Stimulated activated effector memory CD8-positive, alpha-beta T cell treated with anti-CD3 and anti-CD28 coated beads, Interleukin-12 subunit alpha, Interleukin-12 subunit beta, amount 100 ng/mL, for 72 hours (primary cell): Measurements from ENCODE around the gene PNPLA1.
"Not testable (repeated sequence)": the region's sequence is repeated elsewhere in the genome, so short reads cannot be mapped to it uniquely, and the experiment has no call there.

Experiments
- ATAC-seq: fragments of 150-1000 bp; cut with Tn5 transposase; 2 replicates; pipeline ENCODE4 v1.10.0; 2021
- DNase-seq, 2 donors: peaks; one replicate each; pipeline ENCODE4 v3.0.0; 2021 to 2022; ENCODE audit warnings: low spot score in 2 of 2
- H3K27ac Mint-ChIP-seq: one replicate; pipeline ENCODE4 v1.8.0; 2022; ENCODE audit warnings: mild to moderate bottlenecking, mixed read lengths
- H3K36me3 Mint-ChIP-seq: one replicate; pipeline ENCODE4 v1.8.0; 2022; ENCODE audit warnings: mild to moderate bottlenecking, mixed read lengths
- H3K4me1 Mint-ChIP-seq: one replicate; pipeline ENCODE4 v1.8.0; 2022; ENCODE audit warnings: mixed read lengths
- H3K4me3 Mint-ChIP-seq: one replicate; pipeline ENCODE4 v1.8.0; 2022; ENCODE audit warnings: mild to moderate bottlenecking, mixed read lengths
- H3K9me3 Mint-ChIP-seq: one replicate; pipeline ENCODE4 v1.8.0; 2022; ENCODE audit warnings: mixed read lengths

The PNPLA1 gene

DNA sequence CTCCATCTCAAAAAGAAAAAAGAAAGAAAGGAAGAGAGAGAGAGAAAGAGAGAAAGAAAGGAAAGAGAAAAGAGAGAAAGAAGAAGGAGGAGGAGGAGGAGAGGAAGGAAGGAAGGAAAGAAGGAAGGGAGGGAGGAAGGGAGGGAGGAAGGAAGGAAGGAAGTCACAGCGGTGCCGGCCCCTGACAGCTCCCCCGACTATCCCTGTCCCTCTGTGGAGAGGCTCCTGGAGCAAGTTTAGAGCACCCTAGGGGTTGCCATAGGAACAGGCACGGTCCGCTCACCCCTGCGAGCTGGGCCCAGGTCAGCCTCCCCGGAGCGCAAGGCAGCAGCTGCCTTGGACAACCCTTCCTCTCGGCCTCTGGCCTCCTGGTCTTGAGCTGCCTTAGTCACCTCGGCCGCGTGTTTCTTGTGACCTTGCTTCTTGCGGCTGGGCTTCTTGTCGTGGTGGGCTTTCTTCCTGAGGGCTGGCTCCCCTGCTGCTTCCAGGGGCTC, 60.0 kb downstream of the PNPLA1 start:
- Mint-ChIP-seq H3K27ac (no peak overlapping the region), H3K9me3 (no peaks in the 10 kb centered on the region), H3K36me3 (no peaks in the 10 kb centered on the region), H3K4me3 (no peak overlapping the region), H3K4me1 (peaks cover 12% of the 10 kb centered on the region)
- ATAC-seq (no peak), DNase-seq (no peak)

DNA sequence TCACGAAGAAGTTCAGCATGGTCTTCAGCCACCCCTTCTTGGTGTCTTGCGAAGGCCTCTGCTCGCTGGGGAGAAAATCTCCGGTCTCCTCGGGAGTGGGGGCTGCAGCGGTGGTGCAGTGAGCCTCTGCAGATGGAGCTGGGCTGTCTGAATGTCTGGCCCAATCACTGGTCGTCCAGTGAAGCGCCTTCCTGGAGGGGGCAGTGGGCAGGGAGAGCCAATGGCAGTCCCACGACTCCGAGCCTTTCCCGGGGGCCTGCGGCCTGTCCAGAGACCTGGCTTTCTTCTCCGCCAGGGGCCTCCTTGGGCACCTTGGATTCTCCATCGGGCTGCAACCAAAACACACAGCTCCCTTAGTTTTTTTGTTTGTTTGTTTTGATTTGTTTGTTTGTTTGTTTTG, 60.5 kb downstream of the PNPLA1 start:
- ATAC-seq: no peak
- Mint-ChIP-seq H3K4me1 (peaks cover 17% of the 10 kb centered on the region), H3K27ac (no peak overlapping the region), H3K4me3 (no peak overlapping the region), H3K9me3 (no peaks in the 10 kb centered on the region), H3K36me3 (no peaks in the 10 kb centered on the region)
- DNase-seq: no peak

- ATAC-seq (no peak), DNase-seq (no peak)
- Mint-ChIP-seq H3K36me3 (no peaks in the 10 kb centered on the region), H3K4me3 (no peak overlapping the region), H3K27ac (no peak overlapping the region), H3K4me1 (peaks cover 17% of the 10 kb centered on the region), H3K9me3 (no peaks in the 10 kb centered on the region)
Observed at GRCh38 chr6:36331381-36331780, 61.5 kb downstream of the PNPLA1 start.

DNA sequence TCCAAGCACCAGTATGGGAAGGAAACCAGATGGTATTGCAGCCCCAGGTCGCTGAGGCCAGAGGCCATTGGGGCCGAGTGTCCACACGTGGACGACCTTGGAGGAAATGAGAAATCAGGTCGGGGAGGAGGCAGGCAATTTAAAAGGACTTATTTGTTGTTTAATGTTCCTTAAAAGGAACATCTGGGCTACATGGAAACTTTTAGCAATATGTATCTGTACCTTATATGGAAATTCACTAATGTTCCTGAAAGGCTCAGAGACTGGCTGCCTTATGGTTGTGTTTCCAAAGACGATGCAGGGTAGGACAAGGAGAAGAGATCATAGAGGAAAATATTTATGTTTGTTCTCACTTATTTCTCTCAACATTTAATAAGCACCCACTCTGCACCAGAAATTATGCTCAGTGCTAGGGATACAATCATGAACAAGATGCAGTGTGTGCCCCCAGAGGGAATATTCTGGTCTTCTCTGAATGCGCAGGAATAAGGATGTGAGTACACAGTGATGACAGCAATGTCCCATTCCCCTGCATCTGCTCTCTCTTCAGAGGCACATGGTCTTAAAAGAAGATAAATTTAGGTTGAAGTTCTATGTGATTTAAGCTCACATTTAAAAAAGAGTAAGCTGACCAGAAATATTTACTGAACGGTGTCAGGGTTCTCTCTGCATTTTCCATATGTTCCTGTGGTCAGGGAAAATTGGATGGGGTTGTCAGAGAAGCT, 63.5 kb downstream of the PNPLA1 start:
- no peak overlapping the region for H3K4me3 Mint-ChIP-seq
- H3K27ac Mint-ChIP-seq: no peak overlapping the region
- ATAC-seq (no peak), DNase-seq (no peak)
- H3K9me3 Mint-ChIP-seq: no peaks in the 10 kb centered on the region
- no peaks in the 10 kb centered on the region for H3K36me3 Mint-ChIP-seq
- peaks cover 24% of the 10 kb centered on the region for H3K4me1 Mint-ChIP-seq

- Mint-ChIP-seq H3K4me3 (no peak overlapping the region), H3K27ac (peak overlapping the region; percentile 5), H3K4me1 (peaks cover 24% of the 10 kb centered on the region), H3K9me3 (no peaks in the 10 kb centered on the region), H3K36me3 (no peaks in the 10 kb centered on the region)
- no peak for DNase-seq
- no peak for ATAC-seq
Observed at GRCh38 chr6:36333931-36334725, 64.3 kb downstream of the PNPLA1 start.

DNA sequence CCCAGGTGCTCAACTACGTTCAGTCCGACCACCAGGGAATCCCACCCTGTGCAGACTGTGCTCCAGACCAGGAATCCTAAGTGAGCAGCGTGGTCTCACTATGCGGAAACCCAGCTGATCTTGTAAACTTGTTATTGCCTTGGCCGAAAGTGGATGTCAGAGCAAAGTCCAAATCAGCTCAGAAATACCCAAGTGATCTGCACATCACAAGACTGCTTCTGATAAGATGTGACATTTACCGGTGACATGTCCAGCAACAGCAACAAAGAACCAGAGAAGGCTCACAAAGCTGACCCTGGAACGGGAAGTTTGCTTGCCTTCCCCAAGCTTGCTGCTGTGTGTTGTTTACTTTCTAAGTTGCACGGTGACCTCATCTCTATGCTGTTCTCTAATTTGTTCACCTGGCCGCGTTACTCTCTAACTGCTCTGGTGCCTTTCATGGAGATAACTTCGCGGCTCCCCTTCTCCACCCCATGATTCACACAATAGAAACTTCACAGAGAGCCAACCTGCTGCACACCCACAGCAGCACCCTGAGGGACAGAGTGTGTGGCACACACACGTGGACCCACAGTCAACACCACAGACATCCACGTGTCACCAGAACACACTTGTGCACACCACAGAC, 65.1 kb downstream of the PNPLA1 start:
- ATAC-seq: no peak
- Mint-ChIP-seq H3K4me1 (peaks cover 24% of the 10 kb centered on the region), H3K9me3 (no peaks in the 10 kb centered on the region), H3K36me3 (no peaks in the 10 kb centered on the region), H3K27ac (peak overlapping the region; percentile 5), H3K4me3 (no peak overlapping the region)
- DNase-seq: no peak

DNA sequence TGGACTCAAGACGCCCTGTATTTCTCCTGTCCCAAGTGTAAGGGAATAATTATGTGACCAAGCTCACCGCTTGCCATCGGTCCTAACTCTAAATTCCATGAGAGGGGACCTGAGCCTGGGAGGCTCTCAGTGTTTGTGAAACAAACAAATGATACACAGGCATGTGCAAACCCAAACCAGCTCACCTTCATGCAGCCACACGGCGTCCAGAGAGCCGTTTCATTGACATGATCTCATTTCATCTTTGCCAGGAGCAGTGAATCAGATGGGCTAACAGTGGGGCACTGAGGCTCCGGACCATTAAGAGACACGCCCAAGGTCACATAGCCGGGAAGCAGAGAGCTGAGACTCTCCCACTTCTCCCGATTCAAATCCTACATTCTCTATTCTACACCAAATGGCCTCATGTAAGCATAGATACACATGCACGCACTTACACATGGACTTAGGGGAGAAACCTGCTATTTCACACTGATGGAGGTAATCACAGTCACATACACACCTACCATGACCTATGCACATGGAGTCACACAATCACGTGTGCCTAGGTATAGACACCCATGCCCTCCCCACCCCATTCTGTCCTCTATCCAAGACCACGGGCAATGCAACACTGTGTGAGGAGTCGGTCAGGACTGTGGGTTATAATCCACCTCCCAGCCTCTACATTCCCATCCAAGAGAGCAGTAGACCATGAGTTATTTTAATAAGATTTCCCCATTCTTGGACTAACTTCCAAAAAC, 65.8 kb downstream of the PNPLA1 start:
- Mint-ChIP-seq H3K4me3 (no peak overlapping the region), H3K9me3 (no peaks in the 10 kb centered on the region), H3K4me1 (peaks cover 25% of the 10 kb centered on the region), H3K27ac (no peak overlapping the region), H3K36me3 (no peaks in the 10 kb centered on the region)
- ATAC-seq (no peak), DNase-seq (no peak)

DNA sequence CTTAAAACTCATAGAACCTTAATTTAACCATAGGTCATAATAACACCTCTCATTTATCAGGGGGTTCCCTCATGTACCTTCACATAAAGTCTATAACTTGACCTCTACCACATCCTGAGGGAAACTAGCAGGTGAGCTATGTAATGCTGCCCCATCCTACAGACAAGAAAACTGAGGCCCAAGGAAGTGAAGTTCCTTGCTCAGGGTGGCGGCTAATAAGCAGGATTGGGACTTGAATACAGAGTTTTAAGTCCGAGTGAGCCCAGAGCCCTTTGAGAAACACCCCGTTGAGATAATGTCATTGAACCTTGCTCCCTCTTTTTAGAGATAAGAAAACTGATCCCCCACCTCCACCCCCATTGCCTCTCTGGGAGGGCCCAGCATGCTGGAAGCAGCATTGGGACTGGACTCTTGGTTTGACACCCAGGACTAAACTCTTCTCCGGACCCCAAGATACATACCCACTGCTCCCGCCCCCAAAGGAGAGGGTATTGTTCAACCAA, 66.4 kb downstream of the PNPLA1 start:
- ATAC-seq (no peak), DNase-seq (no peak)
- Mint-ChIP-seq H3K9me3 (no peaks in the 10 kb centered on the region), H3K4me3 (no peak overlapping the region), H3K27ac (no peak overlapping the region), H3K36me3 (no peaks in the 10 kb centered on the region), H3K4me1 (peaks cover 30% of the 10 kb centered on the region)

- ATAC-seq (no peak), DNase-seq (no peak)
- no peak within 1 kb of the TSS for H3K27ac Mint-ChIP-seq
- no peaks in the 10 kb centered on the region for H3K9me3 Mint-ChIP-seq
- H3K4me1 Mint-ChIP-seq: peaks cover 29% of the 10 kb centered on the region
- H3K36me3 Mint-ChIP-seq: no peaks in the 10 kb centered on the region
- no peak within 1 kb of the TSS for H3K4me3 Mint-ChIP-seq
Observed at GRCh38 chr6:36336779-36337241, 67.0 kb downstream of the PNPLA1 start, which contains the start of gene BNIP5. Gene BNIP5 (minus strand): TSS chr6:36336888. CDS start chr6:36330690, 6,198 bp downstream.

GRCh38 chr6:36337814-36338213, 68.0 kb downstream of the PNPLA1 start:
- no peaks in the 10 kb centered on the region for H3K9me3 Mint-ChIP-seq
- no peak for ATAC-seq
- no peak overlapping the region for H3K4me3 Mint-ChIP-seq
- H3K36me3 Mint-ChIP-seq: no peaks in the 10 kb centered on the region
- H3K27ac Mint-ChIP-seq: no peak overlapping the region
- no peak for DNase-seq
- H3K4me1 Mint-ChIP-seq: peaks cover 23% of the 10 kb centered on the region

- H3K36me3 Mint-ChIP-seq, DNase-seq, H3K27ac Mint-ChIP-seq, H3K9me3 Mint-ChIP-seq, H3K4me3 Mint-ChIP-seq, ATAC-seq: not testable (repeated sequence)
- peaks cover 23% of the 10 kb centered on the region for H3K4me1 Mint-ChIP-seq
Observed at GRCh38 chr6:36338223-36338622, 68.4 kb downstream of the PNPLA1 start.

- H3K4me1 Mint-ChIP-seq: peaks cover 23% of the 10 kb centered on the region
- no peaks in the 10 kb centered on the region for H3K9me3 Mint-ChIP-seq
- no peak for DNase-seq
- no peak overlapping the region for H3K27ac Mint-ChIP-seq
- H3K36me3 Mint-ChIP-seq: no peaks in the 10 kb centered on the region
- H3K4me3 Mint-ChIP-seq: no peak overlapping the region
- ATAC-seq: no peak
Observed at GRCh38 chr6:36339146-36339545, 69.3 kb downstream of the PNPLA1 start.

GRCh38 chr6:36340306-36340617, 70.4 kb downstream of the PNPLA1 start:
- Mint-ChIP-seq H3K4me1 (peaks cover 14% of the 10 kb centered on the region), H3K27ac (no peak overlapping the region), H3K9me3 (no peaks in the 10 kb centered on the region), H3K36me3 (no peaks in the 10 kb centered on the region), H3K4me3 (no peak overlapping the region)
- no peak for ATAC-seq
- no peak for DNase-seq

DNA sequence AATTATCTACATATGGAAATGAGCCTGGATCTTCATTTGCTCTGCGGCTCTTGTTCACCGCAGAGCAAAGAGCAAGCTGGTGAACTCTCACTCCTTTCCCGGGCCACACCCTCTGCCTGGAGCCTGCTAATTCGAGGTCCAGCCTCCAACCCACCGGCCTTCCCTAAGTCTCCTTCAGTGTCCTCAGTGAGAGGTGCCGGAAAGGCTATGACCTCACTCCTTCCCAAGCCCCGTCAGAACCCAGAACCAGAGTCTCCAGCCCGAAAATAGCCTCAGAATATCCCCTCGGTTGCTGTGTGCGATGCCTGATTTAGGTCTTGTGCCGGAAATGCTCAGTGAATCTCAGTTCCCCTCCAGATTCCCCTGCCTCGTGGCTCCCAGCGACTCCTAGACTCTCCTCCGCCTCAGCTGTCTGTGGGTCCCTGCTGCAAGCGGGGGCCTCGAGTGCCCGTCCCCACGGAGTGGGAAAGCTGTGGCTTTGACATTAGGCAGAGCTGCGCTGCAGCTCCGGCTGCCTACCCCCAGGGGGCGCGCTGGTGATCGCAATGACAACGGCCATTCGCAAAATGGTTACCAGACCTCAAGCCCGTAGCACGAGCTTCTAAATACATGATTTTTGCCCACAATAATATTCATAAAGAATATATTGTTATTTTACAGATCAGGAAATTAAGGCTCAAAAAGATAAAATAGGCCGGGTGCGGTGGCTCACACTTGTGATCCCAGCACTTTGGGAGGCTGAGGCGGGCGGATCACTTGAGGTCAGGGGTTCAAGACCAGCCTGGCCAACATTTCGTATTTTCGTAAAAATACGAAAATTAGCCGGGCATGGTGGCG, 71.0 kb downstream of the PNPLA1 start:
- peak; percentile 77 for ATAC-seq
- no peaks in the 10 kb centered on the region for H3K9me3 Mint-ChIP-seq
- H3K36me3 Mint-ChIP-seq: no peaks in the 10 kb centered on the region
- peaks cover 13% of the 10 kb centered on the region for H3K4me1 Mint-ChIP-seq
- DNase-seq: peak; percentile 72 to 84
- H3K27ac Mint-ChIP-seq: no peak overlapping the region
- peak overlapping the region; percentile 60 for H3K4me3 Mint-ChIP-seq
